GM18519 (cell line): ENCODE data around the gene RPTOR.

Experiments
- ATAC-seq: cut with Tn5 transposase; IDR thresholded peaks from one replicate; pipeline ENCODE4 v1.9.1; 2021; ENCODE audit warnings: mild to moderate bottlenecking, moderate library complexity; ENCODE audit not compliant: unreplicated experiment, low FRiP score

RPTOR gene

DNA sequence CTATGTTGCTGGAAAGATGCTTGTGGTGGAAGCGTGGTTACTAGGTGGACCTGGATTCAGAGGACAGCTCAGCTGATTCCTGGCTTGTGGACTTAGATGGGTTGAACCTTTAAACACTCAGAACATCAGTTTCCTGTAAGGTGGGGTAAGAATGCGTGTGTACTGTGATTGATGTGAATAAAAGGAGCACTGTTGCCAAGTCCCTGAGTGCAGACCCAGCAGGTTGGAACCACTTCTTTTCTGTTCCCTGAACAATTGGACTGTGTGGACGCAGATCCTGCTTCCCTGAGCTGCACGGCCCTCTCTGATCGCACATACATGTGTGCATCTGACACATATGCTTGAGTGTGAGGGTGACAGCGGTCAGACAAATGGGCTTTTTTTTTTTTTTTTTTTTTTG is 37.5 kb downstream of the RPTOR start:
- no peak for ATAC-seq

GRCh38 chr17:80584176-80584905 is 39.7 kb downstream of the RPTOR start:
- ATAC-seq, result no peak

DNA sequence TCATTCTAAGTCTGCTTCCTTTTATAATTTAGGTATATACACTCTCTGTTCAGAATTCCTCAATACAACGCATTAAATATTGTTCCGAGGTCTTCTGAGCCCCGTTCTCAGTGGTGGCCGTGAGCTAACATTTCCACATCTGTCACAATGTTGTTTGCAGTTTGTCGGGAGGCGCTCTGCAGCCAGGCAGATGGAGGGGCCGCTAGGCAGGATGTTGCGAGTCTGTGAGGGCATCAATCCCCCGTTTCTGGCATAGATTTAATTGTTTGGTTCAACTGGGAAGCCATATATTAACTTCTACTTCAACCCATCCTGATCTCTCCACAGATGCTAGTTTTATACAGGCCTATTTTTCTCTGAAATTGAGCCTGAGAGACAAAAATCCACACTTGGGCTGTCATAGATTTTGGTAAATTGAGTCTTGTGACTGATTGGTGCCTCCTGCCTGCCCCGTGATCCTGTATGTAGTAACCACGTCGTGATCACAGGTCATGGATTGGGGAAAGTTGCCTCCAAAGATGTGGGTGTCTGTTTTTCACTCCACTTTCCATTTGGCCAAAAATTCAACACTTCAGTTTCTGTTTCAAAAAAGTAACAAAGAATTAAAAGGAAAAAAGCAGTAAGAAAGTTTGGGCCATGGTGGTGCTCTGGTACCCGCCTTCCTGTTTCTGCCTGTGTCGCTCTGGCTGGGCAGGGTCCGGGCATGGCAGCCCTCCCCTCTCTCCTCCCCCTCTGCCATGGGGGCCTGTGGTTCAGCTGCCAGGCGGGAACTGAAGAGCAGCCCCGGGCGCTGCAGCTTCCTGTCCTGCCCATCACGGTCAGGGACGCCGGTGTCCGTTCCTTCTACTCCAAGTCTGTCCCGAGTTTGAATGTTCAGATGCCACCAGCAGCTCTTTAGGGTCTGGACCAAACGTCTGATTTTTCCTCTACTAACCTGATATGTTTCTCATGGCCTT is 41.5 kb downstream of the RPTOR start:
- no peak for ATAC-seq

GRCh38 chr17:80586846-80587228 is 42.2 kb downstream of the RPTOR start:
- no peak for ATAC-seq

GRCh38 chr17:80588702-80589383 is 44.2 kb downstream of the RPTOR start:
- no peak for ATAC-seq

DNA sequence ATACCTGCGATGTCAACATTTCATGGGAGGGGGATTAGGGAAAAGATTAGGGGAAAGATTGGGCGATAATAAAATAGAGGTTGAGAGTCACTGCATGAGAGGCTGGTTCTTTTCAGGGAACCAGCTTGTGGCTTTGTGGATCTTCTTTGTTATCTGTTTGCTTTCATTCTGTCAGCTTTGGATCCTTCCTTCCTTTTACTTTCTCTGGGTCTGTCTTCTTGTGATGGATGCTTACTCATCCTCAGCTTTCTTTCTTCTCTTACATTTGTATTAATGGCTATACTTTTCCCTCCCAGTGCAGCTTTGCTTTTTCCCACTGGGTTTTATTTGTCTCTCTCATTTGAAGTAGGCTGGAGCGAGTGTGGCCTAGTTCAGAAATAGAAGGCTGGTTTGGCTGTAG is 47.1 kb downstream of the RPTOR start:
- ATAC-seq, result no peak

GRCh38 chr17:80592243-80592642 is 47.6 kb downstream of the RPTOR start:
- ATAC-seq, result no peak

- ATAC-seq, result no peak
Observed at GRCh38 chr17:80593181-80593580, 48.5 kb downstream of the RPTOR start.

GRCh38 chr17:80594431-80595269 is 50.0 kb downstream of the RPTOR start:
- no peak for ATAC-seq

DNA sequence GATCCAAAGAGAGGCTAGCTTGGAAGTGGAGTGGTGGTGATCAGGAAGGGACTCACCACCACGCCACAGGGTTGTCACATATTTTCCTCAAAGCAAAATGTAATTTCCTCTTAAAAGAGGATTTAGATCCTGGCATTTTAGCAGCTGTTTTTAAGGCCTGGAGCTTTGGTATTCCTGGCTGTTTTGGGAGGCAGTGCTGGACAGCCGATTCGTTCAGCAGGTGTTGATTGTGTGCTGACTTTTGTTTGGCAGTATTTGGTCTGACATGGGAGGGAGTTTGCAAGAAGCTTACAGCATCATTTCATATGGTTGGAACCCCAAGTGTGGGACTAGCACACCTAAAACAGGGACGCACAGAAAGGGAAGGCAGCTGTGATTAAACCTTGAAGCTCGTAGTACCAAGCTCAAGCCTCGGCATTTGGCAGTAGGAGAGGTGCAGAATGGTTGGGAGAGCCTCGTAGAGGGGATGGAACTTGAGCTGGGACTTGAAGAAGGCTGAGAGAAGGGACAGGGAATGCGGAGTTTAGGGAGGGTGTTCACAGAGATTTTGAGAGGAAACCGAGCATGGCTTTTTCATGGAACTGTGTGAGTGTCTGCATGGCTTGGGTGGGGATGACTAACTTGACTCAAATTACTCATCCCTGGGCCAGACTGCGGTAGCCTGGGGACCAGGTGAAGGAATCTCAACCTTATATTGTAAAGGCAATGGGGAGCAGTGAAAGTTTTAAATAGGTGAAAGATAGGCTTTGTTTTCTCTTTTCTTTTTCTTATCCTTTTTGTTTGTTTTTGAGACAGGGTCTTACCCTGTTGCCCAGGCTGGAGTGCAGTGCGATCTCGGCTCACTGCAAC is 52.3 kb downstream of the RPTOR start:
- ATAC-seq, result no peak

GRCh38 chr17:80598813-80599545 is 54.3 kb downstream of the RPTOR start:
- no peak for ATAC-seq

DNA sequence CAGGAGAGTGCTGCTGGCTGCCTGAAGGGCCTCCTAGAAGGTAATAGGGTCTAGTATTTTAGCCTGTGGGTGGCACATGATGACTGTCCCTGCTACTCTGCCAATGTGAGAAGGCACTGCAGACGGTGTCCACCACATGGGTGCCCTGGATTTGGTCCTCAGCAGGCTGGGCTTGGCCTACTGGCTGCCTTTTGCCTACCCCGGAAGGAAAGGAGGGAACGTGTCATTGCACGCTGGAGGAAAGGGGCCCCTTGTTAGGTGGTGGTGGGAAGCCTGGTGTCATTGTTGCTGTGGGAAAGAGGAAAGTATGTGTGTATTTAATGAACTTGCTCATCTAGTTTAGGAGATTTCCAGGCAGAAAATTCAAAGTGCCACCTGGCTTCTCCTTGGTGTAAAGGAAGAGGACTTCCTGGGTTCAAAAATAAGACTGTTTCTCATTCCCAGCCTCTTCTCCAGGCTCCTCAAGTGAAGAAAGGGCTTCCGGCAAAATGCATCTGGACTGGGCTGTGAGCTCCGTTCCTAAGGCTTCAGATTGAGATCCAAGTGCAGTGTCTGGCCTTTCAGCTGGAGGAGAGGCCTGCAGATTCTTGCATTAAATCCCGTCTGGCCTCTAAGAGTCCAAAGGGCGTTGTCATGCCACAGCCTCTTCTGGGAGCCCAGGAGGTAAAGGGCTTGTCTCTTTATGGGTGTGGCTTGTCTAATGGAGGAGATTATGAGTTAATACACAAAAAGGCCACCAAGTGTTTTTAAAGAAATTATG is 55.1 kb downstream of the RPTOR start:
- no peak for ATAC-seq

- no peak for ATAC-seq
Observed at GRCh38 chr17:80601146-80601545, 56.5 kb downstream of the RPTOR start.

DNA sequence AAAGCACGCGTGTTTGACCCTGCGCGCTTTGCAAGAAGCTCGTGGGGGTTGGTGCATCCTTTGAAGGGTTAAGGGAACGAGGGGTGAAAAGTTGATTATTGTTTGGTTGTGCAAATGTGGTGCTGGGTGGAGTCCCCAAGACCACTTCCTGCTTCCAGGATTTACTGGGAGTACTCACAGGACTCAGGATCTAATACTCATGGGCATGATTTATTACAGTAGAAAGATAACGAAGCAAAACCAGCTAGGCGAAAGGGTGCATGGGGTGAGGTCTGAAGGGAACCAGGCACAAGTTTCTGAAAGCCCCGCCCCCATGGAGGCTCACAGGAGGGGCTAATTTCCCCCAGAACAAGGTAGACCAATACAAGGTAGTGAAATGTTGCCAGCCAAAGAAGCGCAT is 58.8 kb downstream of the RPTOR start:
- no peak for ATAC-seq

- no peak for ATAC-seq
Observed at GRCh38 chr17:80604009-80604669, 59.5 kb downstream of the RPTOR start.

DNA sequence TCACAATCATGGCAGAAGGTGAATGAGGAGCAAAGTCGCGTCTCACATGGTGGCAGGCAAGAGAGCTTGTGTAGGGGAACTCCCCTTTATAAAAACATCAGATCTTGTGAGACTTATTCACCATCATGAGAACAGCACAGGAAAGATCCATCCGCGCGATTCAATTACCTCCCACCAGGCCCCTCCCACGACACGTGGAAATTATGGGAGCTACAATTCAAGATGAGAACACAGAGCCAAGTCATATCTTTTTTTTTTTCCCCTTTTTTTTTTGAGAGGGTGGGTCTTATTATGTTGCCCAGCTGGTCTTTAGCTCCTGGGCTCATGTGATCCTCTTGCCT is 60.0 kb downstream of the RPTOR start:
- no peak for ATAC-seq

GRCh38 chr17:80605326-80606066 is 60.9 kb downstream of the RPTOR start:
- ATAC-seq, result peak; percentile 73
